ENCODE results near the gene WASHC2A.
"Not testable (repeated sequence)": the region's sequence is repeated elsewhere in the genome, so short reads cannot be mapped to it uniquely, and the experiment has no call there.

The WASHC2A gene, protein sequence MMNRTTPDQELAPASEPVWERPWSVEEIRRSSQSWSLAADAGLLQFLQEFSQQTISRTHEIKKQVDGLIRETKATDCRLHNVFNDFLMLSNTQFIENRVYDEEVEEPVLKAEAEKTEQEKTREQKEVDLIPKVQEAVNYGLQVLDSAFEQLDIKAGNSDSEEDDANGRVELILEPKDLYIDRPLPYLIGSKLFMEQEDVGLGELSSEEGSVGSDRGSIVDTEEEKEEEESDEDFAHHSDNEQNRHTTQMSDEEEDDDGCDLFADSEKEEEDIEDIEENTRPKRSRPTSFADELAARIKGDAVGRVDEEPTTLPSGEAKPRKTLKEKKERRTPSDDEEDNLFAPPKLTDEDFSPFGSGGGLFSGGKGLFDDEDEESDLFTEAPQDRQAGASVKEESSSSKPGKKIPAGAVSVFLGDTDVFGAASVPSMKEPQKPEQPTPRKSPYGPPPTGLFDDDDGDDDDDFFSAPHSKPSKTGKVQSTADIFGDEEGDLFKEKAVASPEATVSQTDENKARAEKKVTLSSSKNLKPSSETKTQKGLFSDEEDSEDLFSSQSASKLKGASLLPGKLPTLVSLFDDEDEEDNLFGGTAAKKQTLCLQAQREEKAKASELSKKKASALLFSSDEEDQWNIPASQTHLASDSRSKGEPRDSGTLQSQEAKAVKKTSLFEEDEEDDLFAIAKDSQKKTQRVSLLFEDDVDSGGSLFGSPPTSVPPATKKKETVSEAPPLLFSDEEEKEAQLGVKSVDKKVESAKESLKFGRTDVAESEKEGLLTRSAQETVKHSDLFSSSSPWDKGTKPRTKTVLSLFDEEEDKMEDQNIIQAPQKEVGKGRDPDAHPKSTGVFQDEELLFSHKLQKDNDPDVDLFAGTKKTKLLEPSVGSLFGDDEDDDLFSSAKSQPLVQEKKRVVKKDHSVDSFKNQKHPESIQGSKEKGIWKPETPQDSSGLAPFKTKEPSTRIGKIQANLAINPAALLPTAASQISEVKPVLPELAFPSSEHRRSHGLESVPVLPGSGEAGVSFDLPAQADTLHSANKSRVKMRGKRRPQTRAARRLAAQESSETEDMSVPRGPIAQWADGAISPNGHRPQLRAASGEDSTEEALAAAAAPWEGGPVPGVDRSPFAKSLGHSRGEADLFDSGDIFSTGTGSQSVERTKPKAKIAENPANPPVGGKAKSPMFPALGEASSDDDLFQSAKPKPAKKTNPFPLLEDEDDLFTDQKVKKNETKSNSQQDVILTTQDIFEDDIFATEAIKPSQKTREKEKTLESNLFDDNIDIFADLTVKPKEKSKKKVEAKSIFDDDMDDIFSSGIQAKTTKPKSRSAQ (N-terminal part only)

DNA sequence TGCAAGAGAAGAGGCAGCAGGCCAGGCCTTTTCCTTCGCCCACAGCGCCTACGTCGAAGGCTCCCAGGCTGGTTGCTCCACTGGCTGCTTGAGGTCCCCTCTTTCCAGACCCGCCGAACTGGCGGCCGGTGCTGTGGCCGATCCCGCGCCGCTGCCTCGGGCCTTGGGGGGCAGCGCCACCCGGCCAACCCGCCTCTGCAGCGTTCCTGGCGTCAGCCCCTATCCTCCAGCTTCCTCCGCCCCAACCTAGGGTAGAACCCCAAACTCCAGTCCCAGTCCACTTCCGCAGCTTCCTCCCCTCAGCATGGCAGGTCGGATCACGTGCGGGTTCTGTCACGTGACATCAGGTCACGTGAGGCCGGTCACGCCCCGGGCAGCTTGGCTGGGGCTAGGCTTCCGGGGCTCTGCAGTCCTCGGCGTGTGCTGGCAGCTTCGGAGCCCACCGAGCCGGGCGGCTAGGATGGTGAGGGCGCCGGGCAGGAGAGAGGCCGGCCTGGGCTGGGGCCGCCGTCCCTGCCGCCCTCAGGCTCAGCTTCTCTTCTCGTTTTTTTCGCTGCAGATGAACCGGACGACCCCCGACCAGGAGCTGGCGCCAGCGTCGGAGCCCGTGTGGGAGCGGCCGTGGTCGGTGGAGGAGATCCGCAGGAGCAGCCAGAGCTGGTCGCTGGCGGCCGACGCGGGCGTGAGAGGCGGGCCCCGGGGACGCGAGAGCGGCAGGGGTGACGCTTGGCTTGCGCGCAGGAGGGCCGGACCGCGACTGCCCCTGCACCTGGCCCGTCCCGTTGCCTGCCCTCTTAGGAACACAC, at the start of gene WASHC2A:
WASHC2A (plus strand) TSS at position 409 of the 806 bp plus-strand sequence; CDS start at position 461, 52 bp downstream.
- DNase-seq (ENCODE audit: low read depth, low spot score): not testable (repeated sequence)

DNA sequence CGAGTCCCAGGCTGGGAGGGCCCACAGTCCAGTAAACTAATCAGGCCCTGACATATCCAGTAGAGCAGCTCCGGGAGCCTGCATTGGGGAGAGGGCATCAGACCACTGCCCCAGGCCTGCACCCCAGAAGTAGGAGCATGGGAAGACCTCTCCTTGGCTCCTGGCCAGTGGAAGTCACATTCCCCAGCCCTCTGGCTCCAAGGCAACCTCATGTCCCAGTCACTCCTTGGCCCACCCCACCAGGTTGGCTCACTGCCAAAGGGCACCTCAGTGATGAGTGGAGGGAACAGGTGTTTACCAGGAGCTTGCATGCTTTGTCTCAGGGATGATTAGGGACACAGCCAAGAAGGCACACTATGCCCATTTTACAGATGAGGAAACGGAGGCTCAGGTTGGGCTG, 48.5 kb upstream of the WASHC2A start:
- not testable (repeated sequence) for DNase-seq (ENCODE audit: low read depth, low spot score)

DNA sequence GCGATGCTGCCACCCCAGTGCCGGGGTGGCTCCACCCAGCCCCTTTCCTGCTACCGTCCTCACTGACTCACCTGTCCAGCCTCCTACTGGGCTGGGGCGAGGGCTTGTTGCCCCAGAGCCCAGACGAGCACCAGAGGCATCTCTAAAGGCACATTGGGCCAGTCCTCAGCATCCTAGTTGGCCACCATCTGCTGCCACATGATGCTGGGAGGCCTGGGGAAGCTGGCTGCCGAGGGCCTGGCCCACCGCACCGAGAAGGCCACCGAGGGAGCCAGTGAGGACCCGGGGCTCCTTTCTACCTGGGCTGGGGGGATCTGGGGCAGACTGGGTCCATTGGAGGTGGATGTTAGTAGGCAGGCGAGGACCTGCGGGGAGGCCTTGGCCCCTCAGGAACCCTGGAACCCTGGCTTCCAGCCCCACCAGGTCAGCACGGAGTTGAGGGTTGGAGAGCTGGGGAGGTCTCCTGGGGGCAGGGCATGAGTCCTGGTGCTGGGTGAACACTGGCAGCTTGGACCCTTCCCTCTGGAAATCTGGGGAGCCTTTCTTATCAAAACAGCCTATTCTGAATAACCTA, 47.2 kb upstream of the WASHC2A start:
- not testable (repeated sequence) for DNase-seq (ENCODE audit: low read depth, low spot score)

DNA sequence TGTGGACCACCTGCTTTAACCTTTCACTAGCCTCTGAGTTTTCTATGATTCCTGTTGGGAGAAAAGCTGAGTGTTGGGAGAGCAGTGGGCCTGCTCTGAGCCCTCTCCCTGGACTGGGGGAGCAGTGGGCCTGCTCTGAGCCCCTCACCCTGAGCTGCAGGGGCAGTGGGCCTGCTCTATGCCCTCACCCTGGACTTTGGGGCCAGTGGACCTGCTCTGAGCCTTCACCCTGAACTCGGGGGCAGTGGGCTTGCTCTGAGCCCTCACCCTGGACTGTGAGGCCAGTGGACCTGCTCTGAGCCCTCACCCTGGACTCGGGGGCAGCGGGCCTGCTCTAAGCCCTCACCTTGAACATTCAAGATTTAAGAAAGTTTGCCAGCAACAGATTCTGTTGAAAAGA, 46.1 kb upstream of the WASHC2A start:
- no peak for DNase-seq (ENCODE audit: low read depth, low spot score)

DNA sequence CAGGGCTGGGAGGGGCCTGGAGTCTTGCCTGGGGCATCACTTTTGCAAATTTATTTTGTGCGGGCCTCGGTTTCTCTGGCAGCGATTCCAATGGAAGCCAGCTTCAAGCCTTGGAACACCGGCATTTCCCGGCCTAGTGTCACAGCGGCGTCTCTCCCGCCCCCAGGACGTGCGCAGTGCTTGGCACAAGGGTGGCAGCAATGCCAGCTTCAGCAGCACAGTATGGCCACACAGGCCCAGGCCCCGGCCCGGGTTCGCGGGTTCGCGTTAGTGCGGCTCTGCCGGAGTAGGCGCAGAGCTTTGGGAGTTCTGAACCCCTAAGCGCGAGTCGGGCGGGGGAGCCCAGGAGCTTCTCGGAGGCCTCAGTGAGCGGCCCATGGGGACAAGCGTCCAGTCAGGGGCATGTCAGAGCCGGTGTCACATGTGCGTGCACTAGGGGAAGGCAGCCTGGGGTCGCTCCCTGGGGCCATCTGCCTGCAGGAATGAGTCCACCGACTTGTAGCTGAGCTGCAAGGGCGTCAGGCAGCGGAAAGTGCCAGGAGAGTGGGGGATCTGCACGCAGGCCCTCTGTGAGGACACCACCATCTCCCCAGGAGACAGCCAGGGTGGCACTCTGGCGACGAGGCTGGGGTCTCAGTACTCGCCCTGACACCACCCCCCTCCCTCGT, 42.9 kb upstream of the WASHC2A start:
- DNase-seq (ENCODE audit: low read depth, low spot score): not testable (repeated sequence)

DNA sequence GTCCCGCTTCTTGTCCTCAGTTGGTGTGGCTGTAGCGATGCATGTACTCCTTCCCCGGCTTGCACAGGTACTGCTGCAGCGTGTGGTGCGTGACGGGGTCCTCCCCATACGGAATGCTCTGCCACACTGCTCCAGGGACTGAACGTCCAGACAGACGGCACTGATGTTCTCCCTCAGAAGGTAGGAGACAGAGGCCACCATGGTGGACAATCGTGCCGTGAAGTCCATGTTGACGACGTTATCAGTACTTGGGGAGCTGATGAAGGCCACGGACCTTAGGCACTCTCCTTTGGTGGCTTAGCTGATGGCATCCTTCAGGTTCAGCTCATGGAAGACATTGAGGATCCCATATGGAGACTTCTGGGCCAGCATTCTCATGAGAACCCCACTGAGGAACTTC, 42.1 kb upstream of the WASHC2A start:
- DNase-seq (ENCODE audit: low read depth, low spot score): no peak

DNA sequence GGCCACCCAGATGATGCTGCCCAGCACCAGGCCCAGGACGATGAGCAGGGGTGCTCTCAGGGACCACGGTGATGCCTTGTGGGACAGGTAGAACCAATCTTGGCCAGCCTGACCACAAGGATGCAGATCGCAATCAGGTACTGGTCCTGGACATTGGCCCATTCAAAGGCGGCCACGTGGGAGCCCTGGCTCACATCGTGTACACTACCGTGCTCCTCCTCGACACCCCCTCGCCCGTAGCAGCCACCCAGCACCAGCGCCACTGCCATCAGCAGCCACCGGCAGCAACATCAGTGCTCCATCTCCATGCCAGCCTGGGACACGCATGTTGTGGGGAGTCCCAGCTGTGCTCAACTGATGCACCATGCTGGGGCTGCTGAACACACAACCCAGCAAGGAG, 40.6 kb upstream of the WASHC2A start:
- no peak for DNase-seq (ENCODE audit: low read depth, low spot score)

DNA sequence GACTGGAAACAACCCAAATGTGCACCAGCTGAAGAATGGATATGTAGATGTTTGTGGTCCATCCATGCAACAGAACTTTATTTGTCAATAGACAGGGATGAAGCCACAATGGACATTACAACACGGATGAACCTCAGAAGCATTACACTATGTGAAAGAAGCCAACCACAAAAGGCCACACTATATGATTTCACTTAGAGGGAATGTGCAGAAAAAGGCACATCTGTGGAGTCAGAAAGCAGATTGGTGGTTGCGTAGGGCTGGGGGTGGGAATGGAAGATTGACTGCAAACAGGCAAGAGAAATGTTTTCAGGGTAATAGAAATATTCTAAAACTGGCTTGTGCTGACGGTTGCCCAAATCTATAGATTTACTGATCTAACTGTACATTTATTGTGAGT, 34.3 kb upstream of the WASHC2A start:
- no peak for DNase-seq (ENCODE audit: low read depth, low spot score)

DNA sequence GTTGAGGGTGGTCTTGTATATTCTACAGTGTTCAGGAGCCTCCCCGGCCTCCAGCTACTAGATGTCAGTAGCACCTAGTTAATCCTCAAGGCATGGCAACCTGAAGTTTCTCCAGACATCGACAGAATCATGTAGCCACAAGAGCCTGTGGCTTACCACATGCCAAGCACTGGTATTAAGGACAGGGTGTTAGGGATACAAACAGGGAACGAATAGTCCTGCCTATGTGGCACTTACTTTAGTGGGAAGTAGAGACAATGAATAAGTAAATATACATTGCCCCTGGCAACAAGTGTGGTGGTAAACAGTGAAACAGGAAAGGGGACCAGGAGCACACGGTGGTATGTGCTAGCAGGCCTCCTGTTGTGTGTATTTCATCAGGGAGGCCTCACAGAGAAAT, 32.4 kb upstream of the WASHC2A start:
- DNase-seq (ENCODE audit: low read depth, low spot score): not testable (repeated sequence)

DNA sequence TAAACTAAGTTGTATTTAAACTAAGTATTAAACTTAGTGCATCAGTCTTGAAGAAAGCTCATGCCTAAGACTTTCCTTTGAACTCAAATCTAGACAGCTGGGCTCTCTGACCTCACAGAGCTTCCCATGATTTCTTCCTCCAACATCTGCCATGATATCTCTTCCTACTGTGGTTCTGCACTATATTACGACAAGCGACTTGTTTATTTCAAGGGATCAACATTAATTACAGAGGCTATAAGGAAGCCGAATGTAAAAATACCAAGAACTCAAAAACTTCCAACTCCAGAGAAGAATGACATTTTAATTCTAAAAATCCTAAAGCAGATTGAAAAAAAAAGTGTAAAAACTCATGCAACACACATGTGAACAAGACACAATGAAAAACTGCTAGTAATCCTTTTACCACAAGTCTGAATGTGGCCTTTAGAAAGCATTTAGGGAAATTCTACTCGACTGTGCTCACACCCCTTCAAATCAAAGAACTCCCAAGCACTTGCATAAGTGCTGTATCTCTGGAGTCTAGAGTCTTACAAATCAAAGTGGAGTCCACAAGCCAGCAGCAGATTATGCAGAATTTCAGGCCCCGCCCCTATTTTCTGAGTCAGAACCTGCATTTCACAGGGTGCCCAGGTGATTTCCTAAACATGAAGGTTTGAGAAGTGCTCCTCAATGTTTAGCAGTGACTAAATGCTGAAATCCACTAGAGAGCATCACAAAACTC, 22.7 kb upstream of the WASHC2A start:
- DNase-seq (ENCODE audit: low read depth, low spot score): no peak

DNA sequence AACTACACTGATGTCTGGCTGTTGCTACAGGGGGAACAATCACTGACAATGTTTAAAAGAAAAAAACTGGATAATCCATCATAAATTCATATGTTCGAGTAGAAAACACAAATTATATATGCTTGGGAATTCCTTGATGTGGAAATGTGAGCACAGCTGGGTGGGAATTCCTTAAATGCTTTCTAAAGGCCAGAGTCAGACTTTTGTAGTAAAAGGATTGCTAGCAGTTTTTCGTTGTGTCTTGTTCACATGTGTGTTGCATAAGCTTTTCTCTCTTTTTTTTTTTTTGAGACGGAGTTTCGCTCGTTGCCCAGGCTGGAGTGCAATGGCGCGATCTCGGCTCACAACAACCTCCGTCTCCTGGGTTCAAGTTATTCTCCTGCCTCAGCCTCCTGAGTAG, 21.3 kb upstream of the WASHC2A start:
- not testable (repeated sequence) for DNase-seq (ENCODE audit: low read depth, low spot score)

DNA sequence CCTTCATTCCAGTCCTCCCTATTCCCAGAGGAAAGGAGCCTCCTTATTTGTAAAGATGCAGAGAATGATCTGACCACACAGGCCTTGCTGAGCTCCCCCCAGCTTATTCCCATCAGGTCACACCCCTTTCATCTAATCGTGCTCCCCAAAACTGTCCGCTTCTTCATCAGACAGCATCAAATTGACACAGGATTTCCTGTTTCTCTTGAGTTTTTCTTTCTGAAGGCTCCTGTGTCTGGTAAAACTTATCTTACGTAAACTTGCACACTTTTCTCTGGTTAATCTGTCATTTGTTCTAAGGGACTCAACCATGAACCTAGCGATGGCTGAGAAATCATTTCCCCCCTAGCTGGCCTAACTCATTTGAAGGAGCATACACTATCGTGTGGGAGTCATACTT, 20.2 kb upstream of the WASHC2A start:
- not testable (repeated sequence) for DNase-seq (ENCODE audit: low read depth, low spot score)

DNA sequence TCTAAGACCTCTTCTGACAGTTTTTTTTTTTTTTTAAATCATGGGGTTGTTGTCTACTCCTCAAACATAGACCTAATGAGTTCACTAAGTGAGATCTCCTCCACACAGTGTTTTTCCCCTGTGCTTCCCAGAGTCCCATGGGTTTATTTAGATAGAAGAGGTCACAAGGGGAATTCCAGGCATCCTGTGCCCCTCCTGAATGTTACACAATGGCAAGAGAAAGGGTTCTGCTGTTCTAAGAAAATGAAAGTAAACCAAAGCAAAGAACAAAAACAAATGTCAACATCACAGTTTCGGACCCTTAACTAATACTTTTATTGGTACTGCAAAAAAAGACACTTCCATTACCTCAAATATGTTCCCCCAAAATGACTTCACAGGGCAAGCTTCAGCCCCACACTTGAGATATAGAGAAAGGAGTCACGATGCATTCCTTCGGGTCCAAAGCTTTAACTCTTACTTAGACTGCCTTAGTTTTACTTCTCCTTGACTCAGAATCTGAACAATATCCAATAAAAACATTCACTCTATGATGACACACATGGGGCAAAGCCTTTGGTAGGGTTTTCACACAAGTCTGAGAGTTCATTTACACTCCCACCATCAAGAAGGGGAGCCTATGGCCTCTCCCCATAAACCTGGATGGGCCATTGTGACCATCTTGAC, 15.6 kb upstream of the WASHC2A start:
- not testable (repeated sequence) for DNase-seq (ENCODE audit: low read depth, low spot score)

DNA sequence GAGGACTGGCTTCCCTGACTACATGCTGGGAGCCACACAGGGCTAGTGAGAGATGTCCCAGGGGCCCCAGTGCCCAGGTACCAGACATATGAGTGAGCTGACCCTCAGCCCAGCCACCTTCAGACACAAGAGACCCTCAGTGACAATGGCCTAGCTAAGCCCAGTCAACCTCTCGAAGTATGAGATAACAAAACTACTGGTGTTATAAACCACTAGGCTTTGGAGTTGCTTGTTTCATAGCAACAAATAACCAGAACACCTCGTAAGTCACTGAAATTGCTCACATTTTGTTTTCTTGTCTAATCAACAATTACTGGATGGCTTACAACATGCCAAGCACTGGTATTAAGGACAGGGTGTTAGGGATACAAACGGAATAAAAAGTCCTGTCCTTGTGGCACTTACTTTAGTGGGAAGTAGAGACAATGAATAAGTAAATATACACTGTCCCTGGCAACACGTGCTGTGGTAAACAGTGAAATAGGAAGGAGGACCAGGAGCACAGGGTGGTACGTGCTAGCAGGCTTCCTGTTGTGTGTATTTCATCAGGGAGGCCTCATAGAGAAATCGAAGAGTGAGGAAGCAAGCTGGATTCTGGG, 14.9 kb upstream of the WASHC2A start:
- DNase-seq (ENCODE audit: low read depth, low spot score): not testable (repeated sequence)

DNA sequence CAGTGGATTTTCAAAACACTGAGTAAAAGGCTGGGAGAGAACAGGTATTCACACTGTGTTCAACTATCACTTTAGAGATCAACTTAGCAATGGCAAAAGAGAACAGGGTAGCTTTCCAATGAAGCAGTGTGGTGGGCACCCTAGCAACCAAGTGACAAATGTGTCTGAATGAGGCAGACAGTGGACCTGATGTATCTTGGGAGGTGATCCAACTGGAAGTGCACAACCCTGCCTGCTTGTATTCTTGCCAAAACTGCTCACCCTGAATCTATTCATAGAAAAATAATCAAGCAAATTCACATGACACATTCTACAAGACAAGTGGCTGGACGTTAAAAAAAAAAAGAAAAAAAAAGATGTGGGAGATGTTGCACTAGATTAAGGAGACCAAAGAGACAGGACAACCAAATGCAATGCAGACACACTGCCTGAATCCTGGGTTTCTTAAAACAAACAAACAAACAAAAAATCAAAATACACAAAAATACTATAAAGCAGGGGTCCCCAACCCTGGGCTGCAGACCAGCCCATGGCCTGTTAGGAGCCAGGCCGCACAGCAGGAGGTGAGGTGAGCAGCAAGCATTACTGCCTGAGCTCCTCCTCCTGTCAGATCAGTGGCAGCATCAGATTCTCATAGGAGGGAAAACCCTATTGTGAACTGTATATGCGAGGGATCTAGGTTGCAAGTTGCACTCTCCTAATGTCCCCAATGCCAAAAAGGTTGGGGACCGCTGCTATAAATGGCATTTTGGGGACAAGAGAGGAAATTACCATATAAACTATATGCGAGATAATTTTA, 12.1 kb upstream of the WASHC2A start:
- DNase-seq (ENCODE audit: low read depth, low spot score): not testable (repeated sequence)

DNA sequence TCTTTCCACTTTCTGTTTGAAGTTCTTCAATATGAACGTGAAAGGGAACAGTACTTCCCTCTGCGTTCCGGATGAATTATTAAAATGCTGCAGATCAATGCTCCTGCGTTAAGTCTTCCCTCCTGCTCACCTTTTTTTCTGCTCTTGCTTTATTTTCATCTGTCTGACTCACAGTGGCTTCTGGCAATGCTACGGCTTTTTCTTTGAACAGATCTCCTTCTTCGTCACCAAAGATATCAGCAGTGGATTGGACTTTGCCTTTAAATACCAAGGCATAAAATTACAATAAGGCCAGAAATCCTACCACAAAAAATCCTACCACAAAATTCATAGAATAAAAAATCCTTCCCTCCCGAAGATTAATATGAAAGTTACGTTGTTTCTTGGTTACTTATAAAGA, 11.1 kb upstream of the WASHC2A start:
- not testable (repeated sequence) for DNase-seq (ENCODE audit: low read depth, low spot score)

DNA sequence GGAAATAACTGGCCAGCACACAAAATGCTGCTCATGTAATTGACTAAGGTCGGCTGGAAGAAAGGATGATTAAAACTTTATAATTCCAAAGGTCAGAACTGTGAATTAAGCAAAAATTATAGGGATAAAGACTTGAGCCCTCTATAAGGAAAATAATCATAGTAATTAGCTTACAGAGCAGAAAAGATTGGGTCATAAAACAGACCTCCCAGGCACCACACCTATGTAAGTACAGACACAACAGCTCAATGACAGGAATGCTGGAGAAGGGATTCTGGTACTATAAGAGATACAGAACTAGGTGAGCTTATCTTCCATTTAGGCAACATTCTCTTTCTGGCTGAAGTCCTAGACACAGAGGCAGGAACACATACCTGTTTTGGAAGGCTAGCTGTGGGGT, 9.0 kb upstream of the WASHC2A start:
- not testable (repeated sequence) for DNase-seq (ENCODE audit: low read depth, low spot score)

Data from smooth muscle cell of the brain vasculature (primary cell).